22Rv1 (cell line): ENCODE measurements around the gene GYG2.
"Not testable (repeated sequence)": the region's sequence is repeated elsewhere in the genome, so short reads cannot be mapped to it uniquely, and the experiment has no call there.

Experiments
- ZFX ChIP-seq: fragments of 450-650 bp; IDR thresholded peaks from 2 replicates; pipeline ENCODE4 v1.6.1; 2017; ENCODE audit warnings: antibody characterized with exemption, borderline replicate concordance
- TF ChIP-seq, protein P1 (sequence below): fragments of 450-650 bp; IDR thresholded peaks from 2 replicates; pipeline ENCODE4 v1.5.1; 2017; ENCODE audit warnings: mild to moderate bottlenecking

- TF ChIP-seq, protein P1, sequence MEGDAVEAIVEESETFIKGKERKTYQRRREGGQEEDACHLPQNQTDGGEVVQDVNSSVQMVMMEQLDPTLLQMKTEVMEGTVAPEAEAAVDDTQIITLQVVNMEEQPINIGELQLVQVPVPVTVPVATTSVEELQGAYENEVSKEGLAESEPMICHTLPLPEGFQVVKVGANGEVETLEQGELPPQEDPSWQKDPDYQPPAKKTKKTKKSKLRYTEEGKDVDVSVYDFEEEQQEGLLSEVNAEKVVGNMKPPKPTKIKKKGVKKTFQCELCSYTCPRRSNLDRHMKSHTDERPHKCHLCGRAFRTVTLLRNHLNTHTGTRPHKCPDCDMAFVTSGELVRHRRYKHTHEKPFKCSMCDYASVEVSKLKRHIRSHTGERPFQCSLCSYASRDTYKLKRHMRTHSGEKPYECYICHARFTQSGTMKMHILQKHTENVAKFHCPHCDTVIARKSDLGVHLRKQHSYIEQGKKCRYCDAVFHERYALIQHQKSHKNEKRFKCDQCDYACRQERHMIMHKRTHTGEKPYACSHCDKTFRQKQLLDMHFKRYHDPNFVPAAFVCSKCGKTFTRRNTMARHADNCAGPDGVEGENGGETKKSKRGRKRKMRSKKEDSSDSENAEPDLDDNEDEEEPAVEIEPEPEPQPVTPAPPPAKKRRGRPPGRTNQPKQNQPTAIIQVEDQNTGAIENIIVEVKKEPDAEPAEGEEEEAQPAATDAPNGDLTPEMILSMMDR, result not testable (repeated sequence)
- not testable (repeated sequence) for TF ChIP-seq ZFX
Observed at GRCh38 chrX:2803486-2803885, 25.2 kb upstream of the GYG2 start.
